OCI-LY7 (cell line): ENCODE results near the gene PEX14.
A peak's percentile ranks its signal among the peaks of the same experiment; 100 is the strongest.

Source experiments
- EZH2phosphoT487 ChIP-seq: fragments of 200-600 bp; sonication (generic); IDR thresholded peaks from 2 replicates; pipeline ENCODE4 v1.6.1; 2018; ENCODE audit warnings: low read depth, borderline replicate concordance, mild to moderate bottlenecking, mixed run types, antibody characterized with exemption, low read length, moderate library complexity, mixed read lengths
- TF ChIP-seq, protein P1 (sequence below): fragments of 200-600 bp; sonication (generic); conservative IDR thresholded peaks from 2 replicates; pipeline ENCODE4 v1.5.1; 2014; ENCODE audit warnings: mild to moderate bottlenecking, antibody characterized with exemption, low read length, moderate library complexity, mixed read lengths

DNA sequence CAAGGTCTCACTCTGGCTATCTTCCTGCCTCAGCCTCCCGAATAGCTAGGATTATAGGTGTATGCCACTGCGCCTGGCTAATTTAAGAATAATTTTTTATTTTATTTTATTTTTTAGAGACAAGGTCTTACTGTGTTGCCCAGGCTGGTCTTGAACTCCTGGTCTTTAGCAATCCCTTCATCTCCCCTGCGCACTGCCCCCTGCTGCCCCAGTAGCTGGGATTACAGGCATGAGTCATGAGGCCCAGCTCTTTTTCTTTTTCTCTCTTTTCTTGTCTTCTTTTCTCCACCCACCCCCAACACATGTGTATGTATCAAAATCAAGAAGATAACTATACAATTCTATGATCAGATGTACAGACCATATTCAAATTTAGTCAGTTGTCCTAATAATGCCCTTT is 87.2 kb downstream of the PEX14 start:
- TF ChIP-seq, protein P1, sequence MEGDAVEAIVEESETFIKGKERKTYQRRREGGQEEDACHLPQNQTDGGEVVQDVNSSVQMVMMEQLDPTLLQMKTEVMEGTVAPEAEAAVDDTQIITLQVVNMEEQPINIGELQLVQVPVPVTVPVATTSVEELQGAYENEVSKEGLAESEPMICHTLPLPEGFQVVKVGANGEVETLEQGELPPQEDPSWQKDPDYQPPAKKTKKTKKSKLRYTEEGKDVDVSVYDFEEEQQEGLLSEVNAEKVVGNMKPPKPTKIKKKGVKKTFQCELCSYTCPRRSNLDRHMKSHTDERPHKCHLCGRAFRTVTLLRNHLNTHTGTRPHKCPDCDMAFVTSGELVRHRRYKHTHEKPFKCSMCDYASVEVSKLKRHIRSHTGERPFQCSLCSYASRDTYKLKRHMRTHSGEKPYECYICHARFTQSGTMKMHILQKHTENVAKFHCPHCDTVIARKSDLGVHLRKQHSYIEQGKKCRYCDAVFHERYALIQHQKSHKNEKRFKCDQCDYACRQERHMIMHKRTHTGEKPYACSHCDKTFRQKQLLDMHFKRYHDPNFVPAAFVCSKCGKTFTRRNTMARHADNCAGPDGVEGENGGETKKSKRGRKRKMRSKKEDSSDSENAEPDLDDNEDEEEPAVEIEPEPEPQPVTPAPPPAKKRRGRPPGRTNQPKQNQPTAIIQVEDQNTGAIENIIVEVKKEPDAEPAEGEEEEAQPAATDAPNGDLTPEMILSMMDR, result peak; percentile 63
- no peak for TF ChIP-seq EZH2phosphoT487
